Mesenchymal stem cell (in vitro differentiated cells and primary cell): Measurements from ENCODE around the gene ZNF407.

Experiments used
- DNase-seq: peaks from one replicate; pipeline ENCODE4 v3.0.0-alpha.2; 2013
- H2AFZ ChIP-seq: one replicate; pipeline ENCODE4 v1.6.1; 2013; ENCODE audit warnings: low read depth, mild to moderate bottlenecking, control low read depth, inconsistent platforms, low read length, moderate library complexity
- H2AK5ac ChIP-seq: 2 replicates; pipeline ENCODE4 v1.6.1; 2013; ENCODE audit warnings: low read length, moderate library complexity, mild to moderate bottlenecking, inconsistent platforms; ENCODE audit not compliant: severe bottlenecking
- H2BK120ac ChIP-seq: one replicate; pipeline ENCODE4 v1.6.1; 2013; ENCODE audit warnings: low read depth, mild to moderate bottlenecking, inconsistent platforms, low read length, moderate library complexity
- H2BK12ac ChIP-seq, 2 experiments: one replicate each; pipeline ENCODE4 v1.6.1; 2013; ENCODE audit warnings: inconsistent platforms in 2 of 2, low read length in 2 of 2, mild to moderate bottlenecking in 2 of 2, moderate library complexity in 2 of 2, control low read depth in 1 of 2
- H2BK15ac ChIP-seq: one replicate; pipeline ENCODE4 v1.6.1; 2013; ENCODE audit warnings: mild to moderate bottlenecking, low read depth, inconsistent platforms; ENCODE audit not compliant: poor library complexity, severe bottlenecking
- H2BK5ac ChIP-seq: 2 replicates; pipeline ENCODE4 v1.6.1; 2013; ENCODE audit warnings: low read depth, mild to moderate bottlenecking, low read length, control low read depth, inconsistent platforms; ENCODE audit not compliant: poor library complexity, severe bottlenecking
- H3K14ac ChIP-seq, 2 experiments: one replicate each; pipeline ENCODE4 v1.6.1; 2013; ENCODE audit warnings: inconsistent platforms in 2 of 2, low read length in 2 of 2, control low read depth in 1 of 2, mild to moderate bottlenecking in 1 of 2, moderate library complexity in 1 of 2
- H3K18ac ChIP-seq, 2 experiments: one replicate each; pipeline ENCODE4 v1.6.1; 2013; ENCODE audit warnings: inconsistent platforms in 2 of 2, low read length in 2 of 2, control low read depth in 1 of 2, low read depth in 1 of 2, mild to moderate bottlenecking in 1 of 2
- H3K23ac ChIP-seq, 2 experiments: one replicate each; pipeline ENCODE4 v1.6.1; 2013; ENCODE audit warnings: inconsistent platforms in 2 of 2, low read length in 2 of 2, mild to moderate bottlenecking in 2 of 2, moderate library complexity in 2 of 2, control low read depth in 1 of 2
- H3K27ac ChIP-seq: 2 replicates; pipeline ENCODE4 v1.5.1; 2013; ENCODE audit warnings: mild to moderate bottlenecking, moderate library complexity, low read length, control low read depth, inconsistent platforms; ENCODE audit not compliant: poor library complexity, severe bottlenecking
- H3K27me3 ChIP-seq, 2 experiments: 2 replicates each; pipeline versions ENCODE4 v1.6.1 to v1.7.0; 2013; ENCODE audit warnings: low read length in 2 of 2, mild to moderate bottlenecking in 2 of 2, moderate library complexity in 2 of 2, control low read depth in 1 of 2, inconsistent platforms in 1 of 2; ENCODE audit not compliant: control insufficient read depth in 1 of 2, insufficient read depth in 1 of 2
- H3K36me3 ChIP-seq, 2 experiments: 2 replicates each; pipeline versions ENCODE4 v1.6.1 to v1.7.0; 2013; ENCODE audit warnings: low read length in 2 of 2, control low read depth in 1 of 2, inconsistent platforms in 1 of 2, low read depth in 1 of 2, mild to moderate bottlenecking in 1 of 2; ENCODE audit not compliant: insufficient read depth in 2 of 2, control insufficient read depth in 1 of 2
- H3K4ac ChIP-seq, 2 experiments: one replicate each; pipeline ENCODE4 v1.6.1; 2013; ENCODE audit warnings: inconsistent platforms in 2 of 2, low read length in 2 of 2, mild to moderate bottlenecking in 2 of 2, moderate library complexity in 2 of 2, control low read depth in 1 of 2, low read depth in 1 of 2
- H3K4me1 ChIP-seq: 2 replicates; pipeline ENCODE4 v1.6.1; 2013; ENCODE audit warnings: low read depth, low read length, control low read depth; ENCODE audit not compliant: control insufficient read depth, insufficient read depth
- H3K4me2 ChIP-seq: 2 replicates; pipeline ENCODE4 v1.6.1; 2013; ENCODE audit warnings: low read length, mild to moderate bottlenecking, inconsistent platforms; ENCODE audit not compliant: poor library complexity, severe bottlenecking
- H3K4me3 ChIP-seq, 2 experiments: 2 replicates each; pipeline versions ENCODE4 v1.5.1 to v1.7.0; 2013; ENCODE audit warnings: low read length in 2 of 2, mild to moderate bottlenecking in 2 of 2, control low read depth in 1 of 2, low read depth in 1 of 2; ENCODE audit not compliant: insufficient read depth in 1 of 2
- H3K79me1 ChIP-seq: replicated peaks from 2 replicates; pipeline ENCODE4 v1.6.1; 2013; ENCODE audit warnings: mild to moderate bottlenecking, control low read depth, low read length, inconsistent platforms; ENCODE audit not compliant: poor library complexity, severe bottlenecking
- H3K9ac ChIP-seq: 2 replicates; pipeline ENCODE4 v1.7.0; 2013; ENCODE audit warnings: mild to moderate bottlenecking, low read length, moderate library complexity
- H3K9me3 ChIP-seq: 2 replicates; pipeline ENCODE4 v1.7.0; 2013; ENCODE audit warnings: mild to moderate bottlenecking, low read length; ENCODE audit not compliant: control insufficient read depth
- H4K8ac ChIP-seq: one replicate; pipeline ENCODE4 v1.6.1; 2013; ENCODE audit warnings: inconsistent platforms, mild to moderate bottlenecking, low read length, moderate library complexity
- H4K91ac ChIP-seq: one replicate; pipeline ENCODE4 v1.6.1; 2013; ENCODE audit warnings: mild to moderate bottlenecking, low read length, inconsistent platforms
- WGBS: methylation state at CpG from one replicate; pipeline ENCODE4 v1.1.7; 2013; ENCODE audit warnings: mixed read lengths; 5-methylcytosine and 5-hydroxymethylcytosine counted together

ZNF407 gene

DNA sequence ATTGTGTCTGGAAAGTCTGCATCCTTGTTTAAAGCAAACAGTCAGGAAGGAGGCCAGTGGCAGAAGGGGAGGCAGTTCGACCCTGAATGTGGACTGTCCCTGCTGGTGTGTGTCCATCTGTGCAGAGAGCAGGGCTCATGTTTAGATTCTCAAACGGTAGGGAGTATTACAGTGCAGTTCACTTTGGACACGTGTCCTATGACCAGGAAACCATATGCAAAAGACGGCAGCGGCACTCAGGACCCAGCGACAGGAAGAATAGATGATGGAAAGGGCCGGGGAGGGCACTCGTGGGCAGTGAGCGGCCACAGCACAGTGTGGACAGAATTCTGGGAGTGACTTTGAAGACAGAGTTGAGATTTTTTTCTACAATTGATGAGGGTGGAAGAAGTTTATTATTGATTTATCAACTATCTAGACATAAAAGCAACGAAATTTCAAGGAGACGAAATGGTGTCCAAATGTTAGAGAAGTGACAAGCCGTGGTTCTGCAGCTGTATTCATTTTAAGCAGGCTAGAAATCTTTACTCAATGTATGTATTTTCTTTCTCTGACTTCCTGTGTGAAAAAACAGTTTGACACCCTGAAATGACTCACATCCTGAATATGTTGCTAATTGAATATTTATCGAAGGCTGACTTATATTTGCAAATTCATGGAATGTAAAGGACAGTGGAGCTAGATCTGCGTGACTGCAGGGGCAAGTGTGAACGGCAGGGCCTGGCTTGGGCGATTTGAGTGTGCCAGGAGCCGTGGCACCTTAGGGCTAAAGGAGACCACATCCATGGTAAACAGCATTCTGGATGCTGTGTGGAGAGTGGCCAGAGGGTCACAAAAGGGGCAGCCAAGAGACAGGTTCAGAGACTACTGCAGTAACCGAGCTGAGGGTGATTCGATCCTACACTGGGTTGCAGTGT, 397.1 kb downstream of the ZNF407 start:
- Histone ChIP-seq H3K4me3 (no peak overlapping the region), H3K4me1 (peaks cover 7% of the 10 kb centered on the region), H2BK120ac (no peak overlapping the region), H3K79me1 (peaks cover 1% of the 10 kb centered on the region), H3K23ac (peak overlapping the region in 1 of 2 experiments; percentile 83), H3K9me3 (no peaks in the 10 kb centered on the region), H3K4ac (peak overlapping the region in 1 of 2 experiments; percentile 11), H3K9ac (no peak overlapping the region), H3K4me2 (peak overlapping the region; percentile 67), H2BK12ac (peak overlapping the region; percentile 87 to 94), H3K27me3 (no peaks in the 10 kb centered on the region), H2BK5ac (no peak overlapping the region), H3K27ac (peak overlapping the region; percentile 60), H3K18ac (peak overlapping the region; percentile 71 to 89), H3K14ac (peak overlapping the region in 1 of 2 experiments; percentile 81), H4K8ac (peak overlapping the region; percentile 86), H4K91ac (peak overlapping the region; percentile 25), H2BK15ac (no peak overlapping the region), H3K36me3 (no peaks in the 10 kb centered on the region), H2AK5ac (no peak overlapping the region), H2AFZ (no peak overlapping the region)
- peak; percentile 54 for DNase-seq
- whole genome bisulfite sequencing, result 44% methylated on average over 17 of the region's 19 CpGs

DNA sequence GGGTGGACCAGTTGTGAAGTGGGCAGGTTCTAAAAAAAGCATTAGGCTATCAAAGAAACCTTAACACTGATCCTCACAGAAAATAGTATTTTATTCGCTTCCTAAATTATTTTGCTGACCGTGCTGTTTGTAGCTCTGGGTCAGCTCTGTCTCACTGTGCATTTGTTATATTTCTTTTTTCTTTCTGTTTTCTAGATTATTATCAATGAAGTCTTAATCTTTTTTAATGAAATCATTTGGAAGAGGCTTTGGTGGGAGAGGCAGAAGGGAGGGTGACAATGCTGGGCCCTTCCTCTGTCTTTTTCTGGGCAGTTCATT, 397.7 kb downstream of the ZNF407 start:
- H2AK5ac ChIP-seq, result no peak overlapping the region
- H3K27me3 ChIP-seq, result no peaks in the 10 kb centered on the region
- H3K4me2 ChIP-seq, result no peak overlapping the region
- peak overlapping the region; percentile 86 for H4K8ac ChIP-seq
- no peak overlapping the region for H4K91ac ChIP-seq
- DNase-seq, result no peak
- no peak overlapping the region for H2BK15ac ChIP-seq
- H3K9ac ChIP-seq, result no peak overlapping the region
- H3K27ac ChIP-seq, result peak overlapping the region; percentile 60
- H3K79me1 ChIP-seq, result peaks cover 1% of the 10 kb centered on the region
- H2AFZ ChIP-seq, result no peak overlapping the region
- H3K4me1 ChIP-seq, result peaks cover 7% of the 10 kb centered on the region
- H3K4me3 ChIP-seq, result no peak overlapping the region
- H3K23ac ChIP-seq, result no peak overlapping the region
- H3K14ac ChIP-seq, result no peak overlapping the region
- no peak overlapping the region for H2BK5ac ChIP-seq
- H3K36me3 ChIP-seq, result no peaks in the 10 kb centered on the region
- peak overlapping the region; percentile 51 to 87 for H2BK12ac ChIP-seq
- no peak overlapping the region for H2BK120ac ChIP-seq
- no CpG with 5 or more reads among the region's 2 CpGs for WGBS
- peak overlapping the region; percentile 71 to 89 for H3K18ac ChIP-seq
- H3K4ac ChIP-seq, result no peak overlapping the region
- no peaks in the 10 kb centered on the region for H3K9me3 ChIP-seq

DNA sequence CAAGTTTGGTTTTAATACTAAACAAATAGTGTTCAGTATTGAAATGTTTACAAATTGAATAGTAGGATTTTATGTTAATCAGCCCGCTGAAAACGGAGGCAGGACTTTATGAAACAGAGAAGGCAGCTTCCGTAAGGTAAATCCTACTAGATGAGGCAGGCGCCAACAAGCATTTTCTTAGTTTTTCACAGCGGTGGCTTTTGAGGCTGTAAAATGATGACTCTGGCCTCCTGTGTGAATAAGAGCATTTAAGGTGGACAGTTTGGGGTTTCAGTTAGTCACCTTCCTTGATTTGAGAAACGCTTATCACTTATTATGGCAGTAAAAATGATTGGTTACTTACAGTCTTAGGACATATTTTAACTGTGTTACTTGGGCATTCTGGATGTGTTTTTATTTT, 398.4 kb downstream of the ZNF407 start:
- WGBS, result 93% methylated on average over 6 of the region's 6 CpGs
- H2AFZ ChIP-seq, result no peak overlapping the region

DNA sequence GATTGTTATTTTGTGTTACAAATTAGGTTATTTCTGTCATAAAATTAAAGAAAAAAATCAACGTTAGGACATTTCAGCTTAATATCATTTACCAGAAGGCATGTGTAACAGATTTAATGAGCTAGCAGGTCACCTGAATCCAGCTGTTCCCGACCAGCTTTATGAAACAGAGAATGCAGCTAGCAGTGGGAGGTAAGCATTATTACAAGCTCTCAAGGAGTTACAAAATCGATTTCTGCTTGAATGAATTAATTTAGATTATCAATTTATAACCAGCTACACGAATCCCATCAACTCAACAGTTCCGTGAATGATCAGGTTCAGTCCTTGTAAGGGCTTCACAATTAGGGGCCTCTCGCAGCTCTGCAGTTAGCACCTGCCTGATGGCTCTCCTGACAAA, 399.3 kb downstream of the ZNF407 start:
- H2BK15ac ChIP-seq, result no peak overlapping the region
- no peak overlapping the region for H3K9ac ChIP-seq
- H2BK5ac ChIP-seq, result no peak overlapping the region
- no peaks in the 10 kb centered on the region for H3K9me3 ChIP-seq
- H4K91ac ChIP-seq, result no peak overlapping the region
- H3K27ac ChIP-seq, result no peak overlapping the region
- H3K18ac ChIP-seq, result no peak overlapping the region
- no peak overlapping the region for H3K14ac ChIP-seq
- no peak overlapping the region for H3K4ac ChIP-seq
- H2BK120ac ChIP-seq, result no peak overlapping the region
- H2AFZ ChIP-seq, result no peak overlapping the region
- no peak overlapping the region for H2AK5ac ChIP-seq
- DNase-seq, result no peak
- H3K79me1 ChIP-seq, result peaks cover 4% of the 10 kb centered on the region
- H4K8ac ChIP-seq, result no peak overlapping the region
- H3K4me2 ChIP-seq, result no peak overlapping the region
- H3K36me3 ChIP-seq, result no peaks in the 10 kb centered on the region
- H2BK12ac ChIP-seq, result no peak overlapping the region
- H3K4me3 ChIP-seq, result no peak overlapping the region
- no peak overlapping the region for H3K23ac ChIP-seq
- no peaks in the 10 kb centered on the region for H3K27me3 ChIP-seq
- WGBS, result 97% methylated on average over 5 of the region's 6 CpGs
- H3K4me1 ChIP-seq, result peaks cover 7% of the 10 kb centered on the region

More for the DNA sequence above, 398.4 kb downstream of the ZNF407 start:
- H4K8ac ChIP-seq, result no peak overlapping the region
- H3K23ac ChIP-seq, result no peak overlapping the region
- no peak overlapping the region for H2AK5ac ChIP-seq
- DNase-seq, result no peak
- H3K9ac ChIP-seq, result no peak overlapping the region
- H3K27me3 ChIP-seq, result no peaks in the 10 kb centered on the region
- no peak overlapping the region for H3K18ac ChIP-seq
- no peak overlapping the region for H2BK5ac ChIP-seq
- H4K91ac ChIP-seq, result no peak overlapping the region
- peaks cover 1% of the 10 kb centered on the region for H3K79me1 ChIP-seq
- no peak overlapping the region for H2BK120ac ChIP-seq
- H3K4me2 ChIP-seq, result no peak overlapping the region
- H3K4ac ChIP-seq, result no peak overlapping the region
- H3K9me3 ChIP-seq, result no peaks in the 10 kb centered on the region
- no peak overlapping the region for H3K4me3 ChIP-seq
- no peak overlapping the region for H3K14ac ChIP-seq
- H3K27ac ChIP-seq, result no peak overlapping the region
- peaks cover 7% of the 10 kb centered on the region for H3K4me1 ChIP-seq
- no peak overlapping the region for H2BK15ac ChIP-seq
- no peak overlapping the region for H2BK12ac ChIP-seq
- no peaks in the 10 kb centered on the region for H3K36me3 ChIP-seq
